Activated T-cell treated with anti-CD3 and anti-CD28 coated beads, Interleukin-2, amount 50 U/mL, for 4 hours (primary cell): ENCODE results near the gene LMO7. TPM values are rescaled to one million over a fixed set of nuclear protein-coding genes. Genes with fewer than 3 reads are reported as not detected.

Experiments
- ATAC-seq, 2 donors: fragments of 200-7000 bp; cut with Tn5 transposase; one replicate each; pipeline ENCODE4 v1.10.0; 2021
- DNase-seq: peaks from one replicate; pipeline ENCODE4 v3.0.0-alpha.2; 2020
- H3K27me3 Mint-ChIP-seq: one replicate; pipeline ENCODE4 v1.8.0; 2021; ENCODE audit warnings: low read depth, mixed read lengths
- H3K36me3 Mint-ChIP-seq: one replicate; pipeline ENCODE4 v1.8.0; 2022; ENCODE audit warnings: mixed read lengths; ENCODE audit not compliant: insufficient read depth
- H3K4me1 Mint-ChIP-seq: one replicate; pipeline ENCODE4 v1.8.0; 2021; ENCODE audit warnings: low read depth, mixed read lengths
- H3K4me3 Mint-ChIP-seq: one replicate; pipeline ENCODE4 v1.8.0; 2021; ENCODE audit warnings: mild to moderate bottlenecking, moderate library complexity, mixed read lengths
- H3K9me3 Mint-ChIP-seq: one replicate; pipeline ENCODE4 v1.8.0; 2021; ENCODE audit warnings: mixed read lengths
- total RNA-seq, 3 donors: library from RNA; stranded (reverse); gene quantifications; one replicate each; pipeline ENCODE4 v1.2.1, GENCODE V29; 2021

The LMO7 gene
- total RNA-seq, 3 donors from 2014 or later: 4.2 to 5.9 (median 4.3) TPM

DNA sequence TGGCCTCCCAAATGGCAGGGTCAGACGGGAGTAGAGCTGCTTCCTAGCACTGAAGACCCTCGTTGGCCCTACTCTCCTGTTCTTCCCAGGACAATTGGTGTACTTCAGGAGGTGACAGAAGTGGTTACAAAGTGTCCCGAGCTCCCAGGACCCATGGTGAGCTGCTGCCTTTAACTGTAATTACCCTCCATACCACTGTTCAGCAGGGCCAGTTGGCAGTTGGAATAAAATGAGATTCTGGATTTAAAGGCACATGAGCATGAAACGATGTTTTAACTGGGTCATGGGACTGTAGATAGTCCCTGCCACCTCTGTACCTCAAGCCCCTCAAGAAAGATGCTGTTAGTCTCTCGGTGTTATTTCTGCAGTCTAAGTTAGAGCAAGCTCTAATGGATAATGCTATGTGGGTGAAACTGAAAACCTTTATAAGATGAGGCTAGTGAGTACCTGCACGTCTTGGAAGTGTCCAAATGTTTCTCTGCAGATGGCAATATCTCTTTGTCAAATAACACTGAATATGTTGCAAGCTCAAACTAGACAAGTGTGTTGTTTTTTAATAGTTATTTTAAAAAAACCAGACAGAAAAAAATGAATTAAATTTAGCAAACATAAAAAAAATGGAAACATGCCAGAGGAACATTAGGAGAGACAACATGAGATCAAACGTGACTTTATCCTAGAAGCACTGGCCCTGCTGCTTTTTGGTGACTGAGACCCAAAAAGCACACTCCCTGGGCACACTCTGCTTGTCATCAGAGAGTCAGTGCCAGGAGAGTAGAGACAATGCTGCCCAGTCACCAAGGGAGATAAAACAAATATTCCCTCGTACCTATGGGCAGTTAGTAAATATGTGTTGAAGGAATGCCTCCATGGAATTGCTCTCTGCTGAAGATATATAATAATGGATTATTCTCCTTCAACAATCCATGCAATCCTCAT lies 266.3 kb downstream of the LMO7 start:
- ATAC-seq (no peak), DNase-seq (no peak)
- no peaks in the 10 kb centered on the region for H3K9me3 Mint-ChIP-seq
- H3K36me3 Mint-ChIP-seq: no peaks in the 10 kb centered on the region
- no peak overlapping the region for H3K4me3 Mint-ChIP-seq
- no peaks in the 10 kb centered on the region for H3K4me1 Mint-ChIP-seq
- peaks cover 4% of the 10 kb centered on the region for H3K27me3 Mint-ChIP-seq

DNA sequence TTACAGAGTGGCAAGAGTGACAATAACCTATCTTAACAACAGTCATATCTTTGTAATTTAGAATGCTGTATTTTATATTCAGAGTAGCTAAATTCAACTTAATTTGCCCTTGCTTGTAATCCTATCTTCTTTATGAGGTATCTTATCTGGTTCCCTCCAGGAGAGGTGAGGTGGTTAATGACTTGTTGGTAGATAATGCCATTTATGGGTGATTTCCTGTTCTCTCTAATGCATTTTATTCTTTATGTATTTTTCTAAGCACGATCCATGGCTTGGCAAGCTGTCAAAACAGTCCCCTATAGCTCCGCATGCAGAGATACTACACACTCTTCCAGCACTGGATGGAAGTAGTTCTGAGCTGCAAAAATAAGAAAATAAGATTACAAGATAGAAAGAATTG lies 267.9 kb downstream of the LMO7 start:
- Mint-ChIP-seq H3K36me3 (no peaks in the 10 kb centered on the region), H3K4me1 (no peaks in the 10 kb centered on the region), H3K27me3 (peaks cover 8% of the 10 kb centered on the region), H3K9me3 (no peaks in the 10 kb centered on the region), H3K4me3 (no peak overlapping the region)
- DNase-seq (no peak), ATAC-seq (no peak)

DNA sequence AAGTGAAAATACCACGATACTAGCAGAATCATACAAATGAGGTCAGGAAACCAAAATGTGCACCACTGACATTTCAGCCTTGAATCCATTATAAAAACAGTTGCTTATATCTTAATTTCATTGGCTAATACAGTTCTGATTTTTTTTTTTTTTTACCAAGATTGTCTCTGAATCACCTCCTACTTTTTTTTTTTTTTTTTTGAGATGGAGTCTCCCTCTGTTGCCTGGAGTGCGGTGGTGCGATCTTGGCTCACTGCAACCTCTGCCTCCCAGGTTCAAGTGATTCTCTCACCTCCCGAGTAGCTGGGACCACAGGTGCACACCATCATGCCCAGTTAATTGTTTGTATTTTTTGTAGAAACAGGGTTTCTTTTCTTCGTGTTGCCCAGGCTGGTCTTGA lies 270.2 kb downstream of the LMO7 start:
- Mint-ChIP-seq H3K4me1 (no peaks in the 10 kb centered on the region), H3K36me3 (no peaks in the 10 kb centered on the region), H3K27me3 (peaks cover 5% of the 10 kb centered on the region), H3K4me3 (no peak overlapping the region), H3K9me3 (no peaks in the 10 kb centered on the region)
- DNase-seq (no peak), ATAC-seq (no peak)

DNA sequence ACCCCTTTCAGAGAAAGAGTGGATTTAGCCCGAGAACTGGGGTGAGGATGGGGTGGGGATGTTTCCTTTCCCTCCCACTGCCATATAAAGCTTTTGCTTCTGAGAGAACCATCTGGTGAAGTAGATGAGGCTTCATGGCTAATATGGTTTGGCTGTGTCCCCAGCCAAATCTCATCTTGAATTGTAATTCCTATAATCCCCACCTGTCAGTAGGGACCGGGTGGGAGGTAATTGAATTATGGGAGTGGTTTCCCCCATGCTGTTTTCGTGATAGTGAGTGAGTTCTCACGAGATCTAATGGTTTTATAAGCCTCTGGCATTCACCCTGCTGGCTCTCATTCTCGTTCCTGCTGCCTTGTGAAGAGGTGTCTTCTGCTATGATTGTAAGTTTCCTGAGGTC lies 270.9 kb downstream of the LMO7 start:
- Mint-ChIP-seq H3K4me1 (no peaks in the 10 kb centered on the region), H3K36me3 (no peaks in the 10 kb centered on the region), H3K27me3 (peaks cover 5% of the 10 kb centered on the region), H3K9me3 (no peaks in the 10 kb centered on the region), H3K4me3 (no peak overlapping the region)
- DNase-seq (no peak), ATAC-seq (no peak)

DNA sequence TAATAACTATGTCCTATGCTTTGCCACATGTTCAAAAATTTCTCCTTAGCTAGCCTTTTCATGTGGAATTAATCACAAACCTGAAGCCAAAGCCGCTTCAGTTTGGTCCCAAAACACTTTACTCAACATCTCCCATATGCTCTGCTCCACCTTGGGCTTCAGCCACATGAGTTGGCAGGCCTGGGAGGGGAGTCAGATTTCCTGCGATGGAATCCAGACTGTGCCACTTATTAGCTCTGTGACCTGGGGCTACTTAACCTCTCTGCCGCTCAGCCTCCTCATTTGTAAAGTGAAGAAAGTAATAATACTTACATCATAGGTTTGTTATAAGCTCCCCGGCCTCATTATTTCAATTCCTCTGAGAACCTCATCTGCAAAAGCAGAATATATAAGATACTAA lies 272.0 kb downstream of the LMO7 start:
- DNase-seq (no peak), ATAC-seq (no peak)
- Mint-ChIP-seq H3K4me3 (no peak overlapping the region), H3K4me1 (no peaks in the 10 kb centered on the region), H3K9me3 (no peaks in the 10 kb centered on the region), H3K36me3 (no peaks in the 10 kb centered on the region), H3K27me3 (peaks cover 5% of the 10 kb centered on the region)

Other genes with a start within 250 kb of the LMO7 start
- gene TBC1D4, start 154.2 kb upstream of the LMO7 start, total RNA-seq: 10 to 100 TPM; 25.1 to 35.1 (median 30.0) TPM
- 10 to 100 TPM; 72.8 to 82.5 (median 74.3) TPM for gene COMMD6, start 98.5 kb upstream of the LMO7 start, total RNA-seq
- 10 to 100 TPM; 48.7 to 56.6 (median 51.9) TPM for gene UCHL3, start 86.5 kb upstream of the LMO7 start, total RNA-seq